HG03045 (cell line): ENCODE measurements around the gene L3MBTL1.
A peak's percentile ranks its signal among the peaks of the same experiment; 100 is the strongest.

Experiments
- ATAC-seq: cut with Tn5 transposase; IDR thresholded peaks from one replicate; pipeline ENCODE4 v1.9.1; 2021; ENCODE audit warnings: mild to moderate bottlenecking, moderate library complexity; ENCODE audit not compliant: unreplicated experiment

The L3MBTL1 gene

DNA sequence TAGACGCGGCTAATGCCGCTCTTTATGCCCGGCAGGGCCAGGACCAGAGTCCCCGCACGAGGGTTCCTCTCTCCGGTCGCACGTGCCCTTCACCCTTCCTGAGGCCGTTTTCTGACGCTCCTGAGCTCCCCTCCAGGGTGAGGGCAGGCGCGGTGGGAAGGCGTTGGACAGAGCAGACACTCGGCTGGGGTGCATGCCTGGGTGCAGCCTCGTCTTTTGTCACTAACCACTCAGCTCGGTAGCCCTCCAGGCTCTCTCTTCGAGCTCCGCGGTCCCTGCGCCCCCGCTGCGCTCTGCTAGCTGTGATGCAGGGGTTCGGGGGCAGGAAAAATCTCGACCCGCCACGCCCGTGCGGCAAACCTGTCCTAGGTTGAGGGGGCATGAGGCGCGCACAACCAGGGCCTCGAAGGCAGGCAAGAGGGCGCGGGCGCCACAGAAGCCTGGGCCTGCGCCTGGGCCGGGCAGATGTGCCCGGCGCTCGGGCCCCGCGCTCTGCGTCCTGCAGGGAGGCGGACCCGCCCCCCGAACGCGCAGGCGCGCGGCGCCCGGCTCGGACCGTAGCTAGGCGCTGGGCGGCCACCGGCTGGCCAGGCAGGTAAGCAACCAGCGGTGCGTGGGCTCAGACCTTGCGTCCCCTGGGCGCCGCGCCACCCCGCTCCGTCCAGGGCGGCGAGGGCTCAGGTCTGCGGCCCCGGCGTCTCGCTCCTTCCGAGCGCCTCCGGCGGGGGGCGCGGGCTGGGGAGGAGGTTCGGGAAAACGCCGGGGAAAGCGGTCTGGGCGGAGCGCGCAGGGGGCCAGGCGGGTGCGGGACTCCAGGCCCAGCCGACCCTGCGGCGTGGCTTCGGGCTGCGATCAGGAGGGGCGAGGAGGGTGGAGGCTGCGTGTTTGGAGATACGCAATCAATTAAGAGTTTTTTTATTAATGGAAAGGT, at the start of gene L3MBTL1:
Gene L3MBTL1, plus strand, starts transcription at position 548 of the 931 bp plus-strand sequence. CDS start 5,807 bp downstream, outside the sequence.
- ATAC-seq: no peak

DNA sequence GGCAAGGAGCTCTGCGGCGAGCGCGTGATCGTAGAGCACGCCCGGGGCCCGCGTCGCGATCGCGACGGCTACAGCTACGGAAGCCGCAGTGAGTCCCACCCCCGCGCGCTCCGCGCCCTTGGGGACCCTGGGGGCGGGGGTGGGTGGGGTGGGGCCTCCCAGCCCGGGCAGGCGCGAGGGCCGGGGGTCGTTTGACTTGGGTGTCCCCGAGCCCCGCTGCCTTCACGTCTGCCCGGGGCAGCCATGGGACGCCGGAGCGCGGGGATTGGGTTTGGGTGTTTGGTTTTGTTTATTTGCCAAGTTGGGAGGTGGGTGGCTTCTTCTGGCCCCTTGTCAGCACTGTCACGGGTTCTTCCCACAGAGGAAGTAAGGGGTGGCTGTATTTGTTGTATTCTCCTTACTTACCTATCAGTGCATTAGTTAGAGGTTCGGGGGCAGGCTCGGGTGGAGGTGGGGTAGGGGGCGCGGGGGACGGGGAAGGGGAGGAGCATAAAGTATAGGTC, 49.0 kb upstream of the L3MBTL1 start:
- ATAC-seq: peak; percentile 12

DNA sequence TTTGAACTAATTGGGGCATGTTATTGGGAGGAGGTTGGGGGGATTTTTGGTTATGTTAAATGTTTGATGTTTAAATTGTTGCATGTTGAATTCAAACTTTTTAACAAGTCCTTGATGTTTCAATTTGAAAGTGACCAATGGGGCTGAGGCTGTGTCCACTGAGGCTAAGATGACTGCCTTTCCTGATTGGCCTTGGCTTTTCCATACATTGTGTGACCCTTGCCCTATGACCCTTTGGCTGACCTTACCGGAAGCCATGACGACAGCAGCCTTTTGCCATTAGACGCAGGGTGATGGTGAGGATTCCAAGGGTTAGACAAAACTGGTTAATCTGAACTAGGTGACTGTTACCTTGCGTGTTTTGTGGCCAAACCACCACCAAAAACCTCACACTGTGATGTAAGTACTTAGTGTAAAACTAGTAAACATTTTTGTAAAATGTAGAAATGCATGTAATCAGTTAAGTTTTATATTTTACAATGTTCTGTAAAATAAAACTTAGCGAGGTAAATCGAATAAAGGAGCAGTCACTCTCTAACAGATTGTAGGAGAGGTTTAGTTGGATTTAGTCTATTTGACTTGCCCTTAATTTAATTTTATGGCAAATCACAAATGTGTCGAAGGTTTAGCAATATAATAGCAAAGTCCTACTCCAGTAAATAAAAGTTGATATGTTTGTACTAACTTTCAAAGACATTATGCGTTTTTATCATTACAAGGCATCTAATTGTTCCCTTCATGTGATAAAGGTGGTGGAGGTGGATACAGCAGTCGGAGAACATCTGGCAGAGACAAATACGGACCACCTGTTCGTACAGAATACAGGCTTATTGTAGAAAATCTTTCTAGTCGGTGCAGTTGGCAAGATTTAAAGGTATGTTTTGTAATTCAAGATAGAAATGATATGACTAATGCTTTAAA, 48.2 kb upstream of the L3MBTL1 start:
- no peak for ATAC-seq

DNA sequence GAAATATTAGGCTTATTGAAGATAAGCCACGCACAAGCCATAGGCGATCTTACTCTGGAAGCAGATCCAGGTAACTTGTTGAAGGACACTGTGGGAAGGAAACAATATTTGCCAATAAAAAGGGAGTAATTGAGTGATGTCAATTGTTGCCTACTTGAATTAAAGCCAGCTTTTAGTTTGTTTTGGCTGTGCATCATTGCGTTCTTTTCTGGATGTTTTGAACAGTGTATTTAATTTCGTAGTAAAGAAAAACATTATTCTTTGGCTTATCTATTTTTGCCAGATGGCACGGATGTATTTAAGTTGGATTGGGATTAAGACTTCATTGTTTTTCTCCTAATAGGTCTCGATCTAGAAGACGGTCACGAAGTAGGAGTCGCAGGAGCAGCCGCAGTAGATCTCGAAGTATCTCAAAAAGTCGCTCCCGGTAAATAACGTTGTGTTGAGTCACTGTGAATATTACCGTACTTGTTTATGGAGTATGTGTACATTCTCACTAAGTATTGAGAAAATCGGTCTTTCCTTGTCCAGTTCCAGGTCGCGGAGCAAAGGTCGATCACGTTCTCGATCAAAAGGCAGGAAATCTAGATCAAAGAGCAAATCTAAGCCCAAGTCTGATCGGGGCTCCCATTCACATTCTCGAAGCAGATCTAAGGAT, 47.2 kb upstream of the L3MBTL1 start:
- ATAC-seq: no peak

DNA sequence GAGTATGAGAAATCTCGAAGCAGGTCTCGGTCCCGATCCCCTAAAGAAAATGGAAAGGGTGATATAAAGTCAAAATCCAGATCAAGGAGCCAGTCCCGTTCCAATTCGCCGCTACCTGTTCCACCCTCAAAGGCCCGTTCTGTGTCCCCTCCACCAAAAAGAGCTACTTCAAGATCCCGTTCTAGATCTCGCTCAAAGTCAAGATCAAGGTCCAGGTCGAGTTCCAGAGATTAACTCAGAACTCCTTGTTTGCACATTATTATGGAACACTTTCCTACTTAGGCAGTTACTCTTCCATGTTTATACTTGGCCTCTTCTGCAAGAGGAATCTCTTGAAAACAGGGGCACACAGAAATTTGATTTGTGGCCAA, 46.7 kb upstream of the L3MBTL1 start:
- no peak for ATAC-seq

DNA sequence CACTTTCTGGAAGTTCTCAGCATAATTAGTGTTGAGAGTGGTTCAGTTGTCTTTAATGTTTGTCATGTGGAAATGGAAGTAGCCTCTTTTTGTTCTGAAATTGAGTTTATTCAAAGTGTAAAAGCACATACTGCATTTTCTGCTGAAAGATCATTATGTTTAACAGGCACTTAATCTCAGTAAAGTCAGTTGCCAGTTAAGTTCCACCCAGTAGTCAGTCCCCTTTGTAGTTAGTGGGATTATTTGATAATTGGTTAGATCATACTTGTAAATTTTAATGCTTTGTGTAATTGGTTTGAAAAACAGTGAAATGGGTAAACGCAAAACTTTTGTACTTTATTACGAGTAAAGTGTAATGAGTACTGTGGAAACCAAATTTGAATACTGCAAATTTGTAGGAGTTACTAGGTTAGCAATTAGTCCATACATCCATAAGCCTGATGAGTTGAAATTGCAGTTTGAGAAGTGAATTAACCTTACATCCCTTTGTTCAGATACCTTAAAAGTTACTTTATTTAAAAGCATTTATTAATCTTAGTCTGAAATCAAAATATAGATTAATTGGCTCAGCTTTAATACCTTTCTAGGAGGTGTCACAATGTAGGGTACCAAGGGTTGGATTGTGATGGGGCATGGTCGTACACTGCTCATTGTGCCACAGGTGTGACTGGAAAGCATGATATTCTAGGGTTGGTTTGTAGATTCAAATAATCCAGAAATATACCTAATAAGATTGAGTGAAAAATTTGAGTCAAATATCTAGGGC, 45.4 kb upstream of the L3MBTL1 start:
- no peak for ATAC-seq

DNA sequence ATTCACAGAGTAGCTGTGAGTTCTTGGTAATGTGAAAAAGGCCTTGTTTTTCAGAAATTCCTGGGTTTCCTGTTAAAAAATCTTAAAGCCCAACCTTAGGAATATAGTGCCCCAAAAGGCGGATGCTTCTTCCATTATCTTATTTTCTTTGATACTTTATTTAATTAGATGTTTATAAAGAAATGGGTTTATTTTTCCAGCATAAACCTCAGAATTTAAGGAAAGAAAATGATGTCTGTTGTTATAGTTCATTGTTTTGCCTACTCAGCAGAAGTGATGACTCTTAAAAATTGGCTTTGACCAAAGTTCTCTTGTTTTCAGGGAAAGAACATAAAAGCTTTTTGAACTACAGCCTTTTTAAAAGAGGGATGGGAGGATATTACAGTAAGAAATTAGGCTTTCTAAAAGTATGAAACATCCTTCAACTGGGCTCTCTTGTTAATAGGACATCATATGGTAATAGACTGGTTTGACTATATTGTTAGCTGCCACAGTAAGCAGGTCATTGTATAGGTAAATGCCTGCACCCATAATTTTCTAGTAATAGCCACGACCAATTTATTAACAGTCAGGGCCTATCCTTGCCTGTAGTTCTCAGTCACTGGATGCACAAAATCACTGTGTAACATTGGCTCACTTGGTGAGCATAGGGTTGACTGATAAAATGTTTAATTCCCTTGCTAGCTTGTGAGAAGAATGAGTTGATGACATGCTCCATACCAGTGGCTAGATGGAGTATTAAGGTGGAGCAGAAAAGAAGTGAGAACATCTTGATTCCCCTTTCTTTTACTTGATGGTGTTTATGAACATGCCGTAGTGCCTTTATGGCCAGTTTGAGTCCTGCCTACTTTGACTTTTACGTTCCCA, 44.6 kb upstream of the L3MBTL1 start:
- ATAC-seq: no peak

DNA sequence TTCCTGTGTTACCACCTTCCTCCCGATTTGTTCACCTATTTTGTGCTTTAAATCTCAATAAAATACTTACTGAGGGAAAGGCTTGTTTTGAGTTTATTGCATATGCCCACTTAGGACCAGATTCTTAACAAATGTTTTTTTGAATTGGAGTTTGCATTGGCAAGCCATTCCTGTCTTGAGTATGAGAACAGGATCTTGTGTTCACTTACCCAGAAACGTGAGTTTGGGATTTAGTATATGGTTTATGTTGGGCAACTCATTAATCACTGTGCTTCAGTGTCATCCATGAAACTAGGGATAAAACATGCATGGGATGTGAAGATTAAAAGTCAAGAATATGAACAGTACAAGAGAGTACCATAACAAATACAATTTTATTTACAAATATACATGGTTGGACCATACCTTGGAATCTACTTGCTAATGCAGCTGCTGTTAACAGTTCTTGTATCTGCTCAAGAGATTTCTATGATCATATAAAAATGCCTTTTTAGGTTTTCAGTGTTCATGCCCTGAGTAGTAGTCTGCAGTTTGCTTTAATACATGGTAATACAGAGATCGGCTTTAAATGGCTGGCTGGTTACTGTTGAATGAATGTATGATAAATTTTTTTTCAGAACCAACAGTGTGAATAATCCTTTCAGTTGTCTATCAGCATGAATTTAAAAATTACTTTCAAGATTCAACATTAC, 43.8 kb upstream of the L3MBTL1 start:
- no peak for ATAC-seq

DNA sequence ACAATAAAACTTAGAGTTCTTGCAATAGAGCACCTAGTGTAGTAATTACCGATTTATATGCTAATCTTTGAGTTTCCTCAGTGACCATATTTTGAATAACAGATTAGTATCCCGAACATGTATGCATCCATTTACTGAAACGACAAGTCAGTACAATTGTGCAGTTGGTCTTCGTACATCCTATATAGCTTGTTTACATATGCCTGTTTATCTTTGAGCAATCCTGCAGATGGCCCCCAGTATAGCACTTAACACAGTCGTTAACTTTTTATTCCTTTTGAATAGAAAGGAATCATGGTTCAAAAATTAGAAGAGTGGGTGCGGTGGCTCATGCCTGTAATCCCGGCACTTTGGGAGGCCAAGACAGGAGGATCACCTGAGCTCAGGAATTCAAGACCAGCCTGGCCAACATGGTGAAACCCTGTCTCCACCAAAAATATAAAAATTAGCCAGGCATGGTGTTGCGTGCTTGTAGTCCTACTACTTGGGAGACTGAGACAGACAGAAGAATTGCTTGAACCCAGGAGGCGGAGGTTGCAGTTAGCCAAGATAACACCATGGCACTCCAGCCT, 43.2 kb upstream of the L3MBTL1 start:
- no peak for ATAC-seq

DNA sequence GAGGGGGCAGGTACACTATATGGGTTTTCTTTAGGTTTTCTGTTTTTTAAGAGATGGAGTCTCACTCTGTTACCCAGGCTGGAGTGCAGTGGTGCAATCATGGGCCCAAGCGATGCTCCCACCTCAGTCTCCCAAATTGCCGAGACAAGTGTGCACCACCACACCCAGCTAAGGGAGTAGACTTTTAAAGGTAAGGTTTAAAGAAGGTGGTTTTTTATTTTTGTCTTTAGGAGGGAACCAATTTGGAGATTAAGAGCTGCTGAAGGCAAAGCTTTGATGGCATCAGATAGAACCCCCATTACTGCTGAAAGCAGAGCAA, 41.9 kb upstream of the L3MBTL1 start:
- no peak for ATAC-seq

DNA sequence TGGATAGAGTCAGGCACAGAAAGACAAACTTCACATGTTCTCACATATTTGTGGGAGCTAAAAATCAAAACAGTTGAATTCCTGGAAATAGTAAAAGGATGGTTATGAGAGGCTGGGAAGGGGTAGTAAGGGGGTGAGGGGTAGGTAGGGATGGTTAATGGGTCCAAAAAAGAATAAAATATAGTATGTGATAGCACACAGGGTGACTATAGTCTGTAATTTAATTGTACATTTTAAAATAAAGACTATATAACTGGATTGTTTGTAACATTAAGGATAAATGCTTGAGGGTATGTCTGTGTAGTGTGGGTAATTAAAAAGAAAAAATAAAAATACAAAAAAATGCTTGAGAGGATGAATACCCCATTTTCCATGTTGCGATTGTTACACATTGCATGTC, 39.9 kb upstream of the L3MBTL1 start:
- ATAC-seq: no peak

DNA sequence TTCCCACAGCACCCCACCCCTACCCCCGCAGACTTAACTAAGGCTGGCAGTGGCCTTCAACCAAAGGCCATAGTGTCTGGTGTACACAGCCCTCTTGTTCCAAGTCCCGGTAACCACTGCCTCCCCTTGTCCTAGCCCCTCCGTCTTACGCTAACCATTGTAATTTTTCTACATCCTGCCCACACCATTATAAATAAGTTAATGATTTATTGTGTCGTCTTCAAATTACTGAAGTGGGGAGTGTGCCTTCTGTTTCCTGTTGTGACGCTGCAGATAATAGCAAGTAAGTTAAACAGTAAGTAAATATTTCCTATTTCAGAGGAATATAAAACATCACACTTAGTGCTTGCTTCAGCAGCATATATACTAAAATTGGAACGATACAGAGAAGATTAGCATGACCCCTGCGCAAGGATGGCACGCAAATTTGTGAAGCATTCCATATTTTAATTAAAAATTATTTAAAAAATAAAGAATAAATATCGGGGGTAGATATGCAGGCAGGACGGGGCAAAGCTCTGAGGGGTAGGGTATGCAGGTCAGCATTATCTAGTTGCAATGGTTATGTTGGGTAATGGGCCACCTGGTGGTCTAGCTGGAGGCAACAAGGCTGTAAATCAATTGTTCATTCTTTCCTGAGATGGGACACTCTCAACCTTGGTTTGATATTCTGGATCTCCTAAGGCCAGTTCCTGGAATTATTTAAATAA, 34.7 kb upstream of the L3MBTL1 start:
- ATAC-seq: no peak

DNA sequence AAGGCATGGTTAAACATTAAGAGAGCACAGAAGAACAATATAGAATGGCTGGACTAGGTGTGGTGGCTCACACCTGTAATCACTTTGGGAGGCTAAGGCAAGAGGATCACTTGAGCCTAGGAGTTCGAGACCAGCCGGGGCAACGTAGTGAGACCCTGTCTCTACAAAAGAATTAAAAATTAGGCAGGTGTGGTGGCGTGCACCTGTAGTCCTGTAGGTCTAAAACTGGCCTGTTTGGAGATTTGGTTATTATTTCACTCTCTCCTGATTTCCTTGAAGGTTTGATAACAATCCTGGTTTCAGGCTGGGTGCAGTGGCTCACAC, 34.2 kb upstream of the L3MBTL1 start:
- ATAC-seq: no peak

DNA sequence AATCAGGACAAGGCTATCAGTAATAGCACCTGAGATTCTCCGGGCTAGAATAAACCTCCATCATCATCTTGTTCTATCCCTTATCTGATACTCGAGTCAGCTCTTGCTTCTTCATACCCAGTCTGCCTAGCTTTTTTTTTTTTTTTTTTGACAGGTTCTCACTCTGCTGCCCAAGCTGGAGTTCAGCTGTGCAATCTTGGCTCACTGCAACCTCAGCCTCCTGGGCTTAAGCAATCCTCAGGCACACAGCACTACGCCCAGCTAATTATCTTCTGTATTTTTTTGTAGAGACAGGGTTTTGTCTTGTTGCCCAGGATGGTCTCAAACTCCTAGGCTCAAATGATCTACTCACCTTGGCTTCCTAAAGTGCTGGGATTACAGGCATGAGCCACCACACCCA, 30.3 kb upstream of the L3MBTL1 start:
- ATAC-seq: no peak

DNA sequence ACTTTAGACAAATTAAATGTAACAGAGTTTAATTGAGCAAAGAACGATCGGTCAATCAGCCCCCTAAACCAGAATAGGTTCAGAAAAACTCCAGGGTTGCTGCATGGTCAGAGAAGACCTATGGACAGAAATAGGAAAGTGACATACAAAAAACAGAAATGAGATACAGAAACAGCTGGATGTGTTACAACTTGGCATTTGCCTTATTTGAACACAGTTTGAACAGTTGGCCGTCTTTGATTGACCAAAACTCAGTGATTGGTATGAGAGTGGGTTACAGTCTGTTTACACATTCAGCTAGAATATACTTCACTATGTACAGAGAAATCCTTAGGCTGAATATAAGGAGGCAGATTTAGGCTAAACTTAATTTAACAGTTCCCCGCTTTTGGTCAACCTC, 29.9 kb upstream of the L3MBTL1 start:
- ATAC-seq: no peak

DNA sequence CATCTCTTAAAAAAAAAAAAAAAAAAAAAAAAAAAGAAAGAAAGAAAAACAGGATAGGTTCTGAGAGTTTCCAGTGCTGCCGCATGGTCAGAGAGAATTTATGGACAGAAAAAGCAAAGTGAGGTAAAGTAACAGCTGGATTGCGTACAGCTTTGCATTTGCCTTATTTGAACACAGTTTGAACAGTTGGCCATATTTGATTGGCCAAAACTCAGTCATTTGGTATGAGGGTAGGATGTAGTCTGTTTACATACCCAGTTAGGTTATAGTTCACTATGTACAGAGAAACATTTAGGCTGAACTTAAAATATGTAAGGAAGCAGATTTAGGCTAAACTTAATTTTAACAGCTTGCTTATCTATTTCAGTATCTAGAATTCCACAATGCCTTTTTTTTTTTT, 17.5 kb upstream of the L3MBTL1 start:
- no peak for ATAC-seq

DNA sequence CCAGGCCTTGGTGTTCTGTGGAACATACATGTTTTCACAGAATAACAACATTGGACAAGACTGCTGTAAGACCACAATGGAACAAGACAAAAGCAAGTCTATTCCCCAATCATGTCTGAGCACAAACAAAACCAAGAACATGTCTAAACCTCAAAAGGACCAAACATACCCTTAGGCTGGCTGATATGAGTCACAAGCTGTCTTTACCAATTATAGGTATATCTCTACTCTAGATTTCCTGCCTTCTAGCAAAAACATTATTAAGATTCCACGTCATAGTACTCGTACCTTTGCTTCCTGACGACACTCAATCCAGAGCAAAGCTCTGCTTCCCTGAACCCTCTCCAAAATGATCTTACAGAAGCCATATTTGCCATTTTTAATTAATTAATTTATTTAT, 15.4 kb upstream of the L3MBTL1 start:
- no peak for ATAC-seq

DNA sequence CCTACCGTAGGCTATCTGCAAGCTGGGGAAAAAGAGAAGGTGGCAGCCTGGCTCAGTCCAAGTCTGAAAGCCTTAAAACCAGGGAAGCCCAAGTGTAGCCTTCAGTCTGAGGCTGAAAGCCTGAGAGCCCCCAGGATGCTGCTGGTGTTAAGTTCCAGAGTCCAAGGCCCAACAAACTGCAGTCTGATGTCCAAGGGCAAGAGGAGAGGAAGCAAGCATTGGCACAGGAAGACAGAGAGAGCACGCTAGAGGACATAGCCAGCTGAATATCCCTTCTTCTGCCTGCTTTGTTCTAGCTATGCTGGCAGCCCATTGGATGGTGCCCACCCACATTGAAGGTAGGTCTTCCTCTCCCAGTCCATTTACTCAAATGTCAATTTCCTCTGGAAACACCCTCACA, 12.1 kb upstream of the L3MBTL1 start:
- ATAC-seq: no peak
